GM12878 (cell line): ENCODE data around the gene LCT. TPM values are rescaled to one million over a fixed set of nuclear protein-coding genes. Genes with fewer than 3 reads are reported as not detected.

ENCODE experiments used
- BACH1 ChIP-seq: fragments of 450-650 bp; IDR thresholded peaks from 2 replicates; pipeline ENCODE4 v1.6.1; 2017; ENCODE audit warnings: mild to moderate bottlenecking, borderline replicate concordance
- CBFB ChIP-seq: IDR thresholded peaks from 2 replicates; pipeline ENCODE4 v1.6.1; 2016; ENCODE audit warnings: antibody characterized with exemption, low read depth
- CHD4 ChIP-seq: fragments of 200-600 bp; sonication (generic); IDR thresholded peaks from 2 replicates; pipeline ENCODE4 v1.6.1; 2016; ENCODE audit warnings: mild to moderate bottlenecking
- CREB1 ChIP-seq: IDR thresholded peaks from 2 replicates; pipeline ENCODE4 v1.6.1; 2012; ENCODE audit warnings: low read depth, mild to moderate bottlenecking, inconsistent platforms
- EGR1 ChIP-seq, 2 experiments: IDR thresholded peaks; 1 replicate in 1 of 2; 2 replicates in 1 of 2; pipeline ENCODE4 v1.6.1; 2011 to 2012; ENCODE audit warnings: low read depth in 2 of 2, low read length in 2 of 2, borderline replicate concordance in 1 of 2, mild to moderate bottlenecking in 1 of 2, moderate library complexity in 1 of 2
- FOS ChIP-seq: IDR thresholded peaks from 3 replicates; pipeline ENCODE4 v1.6.1; 2011; ENCODE audit warnings: borderline replicate concordance; ENCODE audit not compliant: insufficient read length; ENCODE audit errors: extremely low read depth
- FOXM1 ChIP-seq: IDR thresholded peaks from 2 replicates; pipeline ENCODE4 v1.6.1; 2012; ENCODE audit warnings: low read depth, mild to moderate bottlenecking, inconsistent platforms, low read length, moderate library complexity
- KLF5 ChIP-seq: fragments of 450-650 bp; IDR thresholded peaks from 2 replicates; pipeline ENCODE4 v1.6.1; 2014; ENCODE audit warnings: mild to moderate bottlenecking; ENCODE audit not compliant: partially characterized antibody
- LARP7 ChIP-seq: fragments of 450-650 bp; IDR thresholded peaks from 2 replicates; pipeline ENCODE4 v1.6.1; 2017; ENCODE audit warnings: mild to moderate bottlenecking
- MEF2A ChIP-seq: IDR thresholded peaks from 2 replicates; pipeline ENCODE4 v1.6.1; 2011; ENCODE audit warnings: low read depth, mild to moderate bottlenecking, low read length, moderate library complexity; ENCODE audit not compliant: insufficient read depth
- MEF2B ChIP-seq: fragments of 450-650 bp; IDR thresholded peaks from 2 replicates; pipeline ENCODE4 v1.6.1; 2018; ENCODE audit warnings: mild to moderate bottlenecking, moderate library complexity; ENCODE audit not compliant: partially characterized antibody, poor library complexity, severe bottlenecking
- MXI1 ChIP-seq: fragments of 150-350 bp; IDR thresholded peaks from 2 replicates; pipeline ENCODE4 v1.6.1; 2011; ENCODE audit warnings: low read depth, mild to moderate bottlenecking, inconsistent platforms, low read length, improper control_type of control experiment
- MYB ChIP-seq: fragments of 150-350 bp; IDR thresholded peaks from 2 replicates; pipeline ENCODE4 v1.6.1; 2014; ENCODE audit warnings: mild to moderate bottlenecking, low read depth, low read length, borderline replicate concordance
- MYC ChIP-seq: IDR thresholded peaks from 2 replicates; pipeline ENCODE4 v1.6.1; 2011; ENCODE audit warnings: mild to moderate bottlenecking, low read length, moderate library complexity, inconsistent platforms; ENCODE audit not compliant: insufficient read depth, insufficient replicate concordance, insufficient read length, severe bottlenecking
- NBN ChIP-seq: fragments of 450-650 bp; IDR thresholded peaks from 2 replicates; pipeline ENCODE4 v1.6.1; 2016
- NFYB ChIP-seq: IDR thresholded peaks from 2 replicates; pipeline ENCODE4 v1.6.1; 2011; ENCODE audit warnings: low read depth, mild to moderate bottlenecking, low read length, improper control_type of control experiment, moderate library complexity; ENCODE audit not compliant: insufficient read depth
- PML ChIP-seq: IDR thresholded peaks from 2 replicates; pipeline ENCODE4 v1.6.1; 2012; ENCODE audit warnings: low read length, inconsistent platforms
- POLR2A ChIP-seq: IDR thresholded peaks from 2 replicates; pipeline ENCODE4 v1.6.1; 2011; ENCODE audit warnings: low read depth, mild to moderate bottlenecking, low read length
- POLR2AphosphoS2 ChIP-seq: IDR thresholded peaks from 2 replicates; pipeline ENCODE4 v1.6.1; 2011; ENCODE audit warnings: low read depth, mild to moderate bottlenecking, low read length, improper control_type of control experiment, moderate library complexity
- POU2F2 ChIP-seq: IDR thresholded peaks from 3 replicates; pipeline ENCODE4 v1.6.1; 2011; ENCODE audit warnings: low read depth, mild to moderate bottlenecking, low read length, borderline replicate concordance
- RB1 ChIP-seq: fragments of 450-650 bp; formaldehyde crosslinking; IDR thresholded peaks from 2 replicates; pipeline ENCODE4 v1.6.1; 2017; ENCODE audit warnings: mild to moderate bottlenecking, borderline replicate concordance
- RFX5 ChIP-seq: IDR thresholded peaks from 2 replicates; pipeline ENCODE4 v1.6.1; 2011; ENCODE audit warnings: low read depth, low read length, improper control_type of control experiment
- RUNX3 ChIP-seq: IDR thresholded peaks from 2 replicates; pipeline ENCODE4 v1.6.1; 2012; ENCODE audit warnings: low read length, inconsistent platforms
- SIX5 ChIP-seq: IDR thresholded peaks from 2 replicates; pipeline ENCODE4 v1.6.1; 2011; ENCODE audit warnings: mild to moderate bottlenecking, low read depth, low read length, moderate library complexity; ENCODE audit not compliant: severe bottlenecking
- SREBF2 ChIP-seq: IDR thresholded peaks from 2 replicates; pipeline ENCODE4 v1.6.1; 2012; ENCODE audit warnings: mild to moderate bottlenecking, low read length
- SRF ChIP-seq, 2 experiments: IDR thresholded peaks; 2 replicates each; pipeline ENCODE4 v1.6.1; 2011; ENCODE audit warnings: low read depth in 2 of 2, low read length in 2 of 2, mild to moderate bottlenecking in 1 of 2, moderate library complexity in 1 of 2
- WRNIP1 ChIP-seq: IDR thresholded peaks from 2 replicates; pipeline ENCODE4 v1.6.1; 2011; ENCODE audit warnings: low read depth, low read length, improper control_type of control experiment, borderline replicate concordance
- YY1 ChIP-seq: IDR thresholded peaks from 2 replicates; pipeline ENCODE4 v1.6.1; 2011; ENCODE audit warnings: low read depth, mild to moderate bottlenecking, low read length
- ZNF384 ChIP-seq: IDR thresholded peaks from 2 replicates; pipeline ENCODE4 v1.6.1; 2012; ENCODE audit warnings: low read depth, mild to moderate bottlenecking, low read length, improper control_type of control experiment, borderline replicate concordance
- ZNF622 ChIP-seq: fragments of 450-650 bp; IDR thresholded peaks from 2 replicates; pipeline ENCODE4 v1.6.1; 2017; ENCODE audit warnings: mild to moderate bottlenecking, inconsistent platforms
- polyA plus RNA-seq, 11 experiments: library from polyadenylated mRNA; depleted of rRNA in 4 of 11; unstranded in 6 of 11; stranded (reverse) in 5 of 11; fragments of >200 nt; fragmentation: Nextera tagmentation in 4 of 11; fragmentation: Illumina TruSeq in 1 of 11; extraction: Ambion mirVana in 4 of 11; extraction: Trizol in 1 of 11; gene quantifications; 1 replicate in 1 of 11; 2 replicates in 10 of 11; pipeline versions ENCODE4 v1.2.1 to v1.2.3, GENCODE V29; 2011 to 2016; ENCODE audit warnings: inconsistent platforms in 2 of 11, missing spikeins in 2 of 11, low read depth in 1 of 11
- total RNA-seq, 4 experiments: library from RNA; depleted of rRNA in 3 of 4; stranded (reverse); fragments of >200 nt in 3 of 4; fragmentation: Illumina TruSeq in 1 of 4; extraction: Trizol in 1 of 4; gene quantifications; 2 replicates each; pipeline versions ENCODE4 v1.2.1 to v1.2.3, GENCODE V29; 2013 to 2021
- TF ChIP-seq, protein P1 (sequence below): IDR thresholded peaks from 2 replicates; pipeline ENCODE4 v1.6.1; 2012; ENCODE audit warnings: low read depth, low read length, improper control_type of control experiment
- TF ChIP-seq, protein P2 (sequence below): IDR thresholded peaks from 2 replicates; pipeline ENCODE4 v1.6.1; 2012; ENCODE audit warnings: low read depth, low read length, improper control_type of control experiment

Gene LCT
- total and polyA plus RNA-seq, 10 of the 15 experiments (the other 5 are each of a cell fraction or from before 2014, with no cell fraction given): 0.02 to 0.09 (median 0.07) TPM; not detected in 3

GRCh38 chr2:135876066-135876711, 39.2 kb upstream of the LCT start, which contains the start of gene MCM6 (continued):
- TF ChIP-seq MEF2B (peak; percentile 44), KLF5 (peak; percentile 73), POLR2A (peak; percentile 51; the same call in 1 of the 2 replicates), SIX5 (no peak), MEF2A (0 out of 2 replicates have a peak, but pooled peaks have one; percentile 27), YY1 (peak; percentile 74), SREBF2 (no peak), RFX5 (no peak), FOXM1 (peak; percentile 14; the same call in 1 of the 2 replicates), BACH1 (peak; percentile 21; the same call in 1 of the 2 replicates), MYC (peak; percentile 46), POU2F2 (peak; percentile 31; the same call in 1 of the 3 replicates), EGR1 (IDR thresholded peaks at IDR 0.05; ENCODE audit: borderline replicate concordance in 1 of 2, low read depth in 2 of 2, low read length in 2 of 2) (peak in 1 of 2 experiments; percentile 55; a peak in 1 of 3 replicates), SRF (IDR thresholded peaks at IDR 0.05; ENCODE audit: low read depth in 2 of 2, low read length in 2 of 2) (peak; percentile 27 to 37; a peak in 1 of 4 replicates), CREB1 (peak; percentile 96), POLR2AphosphoS2 (peak; percentile 45; the same call in 1 of the 2 replicates), RUNX3 (peak; percentile 35), LARP7 (peak; percentile 66; the same call in 1 of the 2 replicates), PML (peak; percentile 68), FOS (peak; percentile 19), MYB (no peak), NFYB (peak; percentile 89), NBN (no peak), CHD4 (no peak), ZNF622 (no peak), ZNF384 (0 out of 2 replicates have a peak, but pooled peaks have one; percentile 9), WRNIP1 (no peak), MXI1 (peak; percentile 87), RB1 (peak; percentile 100), CBFB (peak; percentile 26; the same call in 1 of the 2 replicates)
- TF ChIP-seq, protein P1, sequence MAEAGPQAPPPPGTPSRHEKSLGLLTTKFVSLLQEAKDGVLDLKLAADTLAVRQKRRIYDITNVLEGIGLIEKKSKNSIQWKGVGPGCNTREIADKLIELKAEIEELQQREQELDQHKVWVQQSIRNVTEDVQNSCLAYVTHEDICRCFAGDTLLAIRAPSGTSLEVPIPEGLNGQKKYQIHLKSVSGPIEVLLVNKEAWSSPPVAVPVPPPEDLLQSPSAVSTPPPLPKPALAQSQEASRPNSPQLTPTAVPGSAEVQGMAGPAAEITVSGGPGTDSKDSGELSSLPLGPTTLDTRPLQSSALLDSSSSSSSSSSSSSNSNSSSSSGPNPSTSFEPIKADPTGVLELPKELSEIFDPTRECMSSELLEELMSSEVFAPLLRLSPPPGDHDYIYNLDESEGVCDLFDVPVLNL: peak; percentile 89
- TF ChIP-seq, protein P2, sequence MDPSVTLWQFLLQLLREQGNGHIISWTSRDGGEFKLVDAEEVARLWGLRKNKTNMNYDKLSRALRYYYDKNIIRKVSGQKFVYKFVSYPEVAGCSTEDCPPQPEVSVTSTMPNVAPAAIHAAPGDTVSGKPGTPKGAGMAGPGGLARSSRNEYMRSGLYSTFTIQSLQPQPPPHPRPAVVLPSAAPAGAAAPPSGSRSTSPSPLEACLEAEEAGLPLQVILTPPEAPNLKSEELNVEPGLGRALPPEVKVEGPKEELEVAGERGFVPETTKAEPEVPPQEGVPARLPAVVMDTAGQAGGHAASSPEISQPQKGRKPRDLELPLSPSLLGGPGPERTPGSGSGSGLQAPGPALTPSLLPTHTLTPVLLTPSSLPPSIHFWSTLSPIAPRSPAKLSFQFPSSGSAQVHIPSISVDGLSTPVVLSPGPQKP: peak; percentile 77
